ENCODE data around the gene CAB39.

CAB39 gene

GRCh38 chr2:230868161-230868946, 155.7 kb downstream of the CAB39 start:
- FAIRE-seq = no peak
- DNase-seq (ENCODE audit: insufficient read length) = no peak

DNA sequence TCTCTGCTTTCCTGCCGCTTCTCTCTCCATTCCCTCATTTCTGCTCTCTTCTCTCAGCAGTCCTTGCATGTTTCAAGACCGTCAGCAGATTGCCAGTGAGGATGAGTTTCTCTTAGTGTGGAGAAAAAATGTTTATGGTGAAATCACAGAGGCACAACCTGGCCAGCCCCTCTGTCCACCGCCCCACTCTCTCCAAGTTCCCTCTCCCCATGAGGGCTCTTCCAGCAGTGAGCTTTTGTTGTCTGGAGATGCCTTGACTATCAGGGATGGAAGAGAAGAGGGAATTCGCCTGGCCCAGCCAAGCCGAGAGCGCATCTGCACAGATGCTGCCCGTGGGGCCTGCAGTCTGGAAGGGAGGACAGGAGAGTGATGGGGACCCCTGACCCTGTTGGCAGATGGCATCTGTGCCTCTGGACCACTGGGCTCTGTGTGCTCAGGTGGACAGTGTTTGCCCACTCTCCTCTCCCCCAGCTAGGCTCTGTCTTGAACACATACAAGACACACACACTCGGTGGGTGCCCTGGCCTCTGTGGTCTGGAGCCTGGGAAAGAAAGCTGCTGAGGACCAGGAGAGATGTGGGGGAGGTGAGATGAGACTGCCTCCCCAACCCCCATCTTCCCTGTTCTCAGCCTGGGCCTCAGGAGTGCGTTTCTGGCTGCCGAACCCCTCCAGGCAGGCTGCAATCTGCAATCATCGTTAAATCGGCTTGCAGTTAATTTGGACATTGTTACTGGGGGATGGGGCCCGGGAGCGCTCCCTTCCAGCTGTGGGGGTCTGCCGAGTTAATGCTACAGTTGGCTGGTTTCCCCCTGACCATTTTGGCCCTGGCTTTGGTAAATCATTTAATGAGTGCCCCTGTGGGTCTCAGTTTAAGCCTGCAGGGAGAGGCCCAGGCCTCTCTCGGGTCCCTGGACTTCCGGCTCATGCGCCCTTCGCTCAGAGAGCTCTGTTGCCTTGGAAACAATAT, 156.6 kb downstream of the CAB39 start:
- FAIRE-seq = no peak
- DNase-seq (ENCODE audit: insufficient read length) = no peak
- no peak for TF ChIP-seq TAF1 (IDR thresholded peaks at IDR 0.05; ENCODE audit: borderline replicate concordance, low read depth, low read length)
- TF ChIP-seq POLR2AphosphoS5 (IDR thresholded peaks at IDR 0.05; ENCODE audit: low read depth, low read length) = no peak
- TF ChIP-seq POLR2A (IDR thresholded peaks at IDR 0.05; ENCODE audit: low read depth, low read length) = no peak

More at GRCh38 chr2:230868161-230868946, 155.7 kb downstream of the CAB39 start:
- no peak for TF ChIP-seq POLR2AphosphoS5 (IDR thresholded peaks at IDR 0.05; ENCODE audit: low read depth, low read length)
- no peak for TF ChIP-seq TAF1 (IDR thresholded peaks at IDR 0.05; ENCODE audit: borderline replicate concordance, low read depth, low read length)
- TF ChIP-seq POLR2A (IDR thresholded peaks at IDR 0.05; ENCODE audit: low read depth, low read length) = no peak

- DNase-seq (ENCODE audit: insufficient read length) (no peak), FAIRE-seq (no peak)
- TF ChIP-seq POLR2AphosphoS5 (IDR thresholded peaks at IDR 0.05; ENCODE audit: low read depth, low read length) (no peak), TAF1 (IDR thresholded peaks at IDR 0.05; ENCODE audit: borderline replicate concordance, low read depth, low read length) (no peak), POLR2A (IDR thresholded peaks at IDR 0.05; ENCODE audit: low read depth, low read length) (no peak)
These were observed 157.4 kb downstream of the CAB39 start for GRCh38 chr2:230869914-230870543.
